Activated B cell treated with CpG ODN at 0.5 μM for 24 hours (primary cell): ENCODE measurements around the gene WNT2B. TPM values are rescaled to one million over a fixed set of nuclear protein-coding genes. Genes with fewer than 3 reads are reported as not detected.

Experiments
- ATAC-seq: fragments of 200-7000 bp; cut with Tn5 transposase; one replicate; pipeline ENCODE4 v1.10.0; 2021; ENCODE audit warnings: low read depth, mild to moderate bottlenecking, moderate library complexity
- CTCF ChIA-PET: fragments of 350-600 bp; sonication (Branson Sonifier 250); formaldehyde crosslinking; loops from one replicate; lab custom pipeline; 2021; ENCODE audit warnings: antibody characterized with exemption; lab: Charles Lee
- POLR2A ChIA-PET: fragments of 350-600 bp; sonication (Branson Sonifier 250); formaldehyde crosslinking; loops from one replicate; lab custom pipeline; 2021; ENCODE audit warnings: antibody characterized with exemption; lab: Charles Lee
- DNase-seq: peaks from one replicate; pipeline ENCODE4 v3.0.0; 2022
- H3K27ac Mint-ChIP-seq: one replicate; pipeline ENCODE4 v1.8.0; 2020; ENCODE audit warnings: mixed read lengths
- H3K27me3 Mint-ChIP-seq: one replicate; pipeline ENCODE4 v1.8.0; 2021; ENCODE audit warnings: mixed read lengths
- H3K36me3 Mint-ChIP-seq: one replicate; pipeline ENCODE4 v1.8.0; 2021; ENCODE audit warnings: low read depth, mixed read lengths
- H3K4me1 Mint-ChIP-seq: one replicate; pipeline ENCODE4 v1.8.0; 2021; ENCODE audit warnings: mixed read lengths
- H3K4me3 Mint-ChIP-seq: one replicate; pipeline ENCODE4 v1.8.0; 2020; ENCODE audit warnings: mild to moderate bottlenecking, mixed read lengths
- H3K9me3 Mint-ChIP-seq: one replicate; pipeline ENCODE4 v1.8.0; 2020; ENCODE audit warnings: mixed read lengths
- intact Hi-C: fragments of 100-400 bp; cut with micrococcal nuclease; formaldehyde crosslinking; loops from one replicate; pipeline ENCODE4 v1.15.1; 2024
- total RNA-seq: library from RNA; stranded (reverse); gene quantifications from 2 replicates; pipeline ENCODE4 v1.2.3, GENCODE V29; 2022
- TF ChIP-seq, protein P1 (sequence below): fragments of 200-600 bp; IDR thresholded peaks from one replicate; pipeline ENCODE4 v1.8.0; 2022; ENCODE audit warnings: antibody characterized with exemption, mild to moderate bottlenecking

The WNT2B gene
- total RNA-seq, 1 donor from 2014 or later = 1.4 TPM

DNA sequence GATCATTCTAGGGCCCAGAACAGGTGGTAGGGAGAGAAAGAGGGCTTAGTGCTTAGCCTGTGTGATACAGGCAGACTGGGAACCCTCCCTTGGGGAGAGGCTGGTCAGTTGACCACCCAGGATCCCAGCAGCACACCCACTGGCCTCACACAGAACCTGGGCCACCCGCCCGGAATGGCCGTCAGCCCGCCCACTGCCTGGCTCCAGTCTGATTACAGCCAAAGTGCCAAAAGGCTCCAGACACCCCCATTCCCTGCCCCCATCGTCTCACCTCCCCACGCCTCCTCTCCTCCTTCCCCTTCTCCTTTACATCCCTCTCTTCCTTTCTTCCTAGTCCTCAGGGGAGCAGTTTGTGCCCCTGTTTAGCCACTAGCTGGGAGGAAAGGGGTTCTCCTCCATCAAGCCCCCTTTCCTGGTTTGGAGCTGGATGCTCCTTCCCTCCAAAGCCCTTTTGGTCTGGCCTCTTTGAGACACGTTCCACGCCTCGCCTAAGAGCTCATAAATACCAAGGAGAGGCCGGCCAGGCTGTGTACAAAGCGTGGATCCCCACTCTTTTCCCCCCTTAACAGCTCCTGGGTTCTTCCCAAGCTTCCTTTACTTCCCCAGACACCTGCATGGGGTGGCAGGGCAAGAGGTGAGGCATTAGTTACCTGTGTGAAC, 4.6 kb upstream of the WNT2B start:
- ChIA-PET POLR2A (interaction anchor here (0.7 kb wide), 1 partner anchor 56 kb away, joined by 12 read pairs; no protein-coding TSS in a partner anchor), CTCF (interaction anchor here (1.1 kb wide), 1 partner anchor 113 kb away, joined by 3 read pairs; no protein-coding TSS in a partner anchor)
- H3K4me1 Mint-ChIP-seq = peaks cover 48% of the 10 kb centered on the region
- DNase-seq (no peak), ATAC-seq (no peak)
- H3K9me3 Mint-ChIP-seq = no peaks in the 10 kb centered on the region
- H3K4me3 Mint-ChIP-seq = no peak overlapping the region
- H3K27ac Mint-ChIP-seq = no peak overlapping the region
- intact Hi-C loops = loop anchor here (10.0 kb wide), 1 partner anchor 171 kb away; the partner anchor contains the start of gene MOV10
- H3K27me3 Mint-ChIP-seq = peaks cover 41% of the 10 kb centered on the region
- no peaks in the 10 kb centered on the region for H3K36me3 Mint-ChIP-seq
- TF ChIP-seq, protein P1, sequence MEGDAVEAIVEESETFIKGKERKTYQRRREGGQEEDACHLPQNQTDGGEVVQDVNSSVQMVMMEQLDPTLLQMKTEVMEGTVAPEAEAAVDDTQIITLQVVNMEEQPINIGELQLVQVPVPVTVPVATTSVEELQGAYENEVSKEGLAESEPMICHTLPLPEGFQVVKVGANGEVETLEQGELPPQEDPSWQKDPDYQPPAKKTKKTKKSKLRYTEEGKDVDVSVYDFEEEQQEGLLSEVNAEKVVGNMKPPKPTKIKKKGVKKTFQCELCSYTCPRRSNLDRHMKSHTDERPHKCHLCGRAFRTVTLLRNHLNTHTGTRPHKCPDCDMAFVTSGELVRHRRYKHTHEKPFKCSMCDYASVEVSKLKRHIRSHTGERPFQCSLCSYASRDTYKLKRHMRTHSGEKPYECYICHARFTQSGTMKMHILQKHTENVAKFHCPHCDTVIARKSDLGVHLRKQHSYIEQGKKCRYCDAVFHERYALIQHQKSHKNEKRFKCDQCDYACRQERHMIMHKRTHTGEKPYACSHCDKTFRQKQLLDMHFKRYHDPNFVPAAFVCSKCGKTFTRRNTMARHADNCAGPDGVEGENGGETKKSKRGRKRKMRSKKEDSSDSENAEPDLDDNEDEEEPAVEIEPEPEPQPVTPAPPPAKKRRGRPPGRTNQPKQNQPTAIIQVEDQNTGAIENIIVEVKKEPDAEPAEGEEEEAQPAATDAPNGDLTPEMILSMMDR = no peak

DNA sequence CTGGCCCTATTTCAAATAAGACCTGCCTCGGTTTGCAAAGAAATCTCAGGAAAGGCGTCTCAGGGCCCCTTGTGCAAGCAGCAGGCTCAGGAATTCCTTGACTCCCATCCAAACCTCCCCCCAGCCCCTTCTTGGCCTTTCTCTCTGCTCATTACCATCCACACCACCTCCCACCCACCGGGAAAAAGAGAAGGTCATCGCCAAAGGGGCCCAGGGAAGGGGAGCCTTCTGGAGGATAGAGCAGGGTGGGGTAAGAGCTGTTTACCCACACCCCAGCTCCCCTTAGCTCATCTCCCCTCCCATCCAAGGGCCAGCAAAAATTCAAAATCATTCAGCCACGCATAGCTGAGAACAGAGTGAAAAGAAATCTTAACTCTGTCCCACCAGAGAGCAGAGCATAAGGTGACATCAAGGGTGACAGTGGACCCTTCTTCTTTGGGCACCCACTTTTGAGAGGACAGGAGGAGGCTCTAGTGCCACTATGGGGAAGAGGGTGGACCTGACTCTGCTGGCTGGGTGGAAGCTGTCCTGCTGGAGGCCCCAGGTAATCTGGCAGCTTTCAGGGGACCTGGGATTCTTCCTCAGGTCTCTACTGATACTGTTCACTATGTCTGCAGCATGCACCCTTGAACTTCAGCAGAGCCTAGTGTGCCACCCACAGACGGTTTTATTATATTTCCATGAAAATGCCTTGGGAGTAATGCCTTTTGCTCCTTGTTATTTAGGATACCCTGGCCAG, 3.9 kb upstream of the WNT2B start:
- intact Hi-C loops = loop anchor here (10.0 kb wide), 1 partner anchor 170 kb away; the partner anchor contains the start of gene MOV10
- Mint-ChIP-seq H3K27ac (no peak overlapping the region), H3K27me3 (peaks cover 34% of the 10 kb centered on the region), H3K4me1 (peaks cover 50% of the 10 kb centered on the region), H3K36me3 (no peaks in the 10 kb centered on the region), H3K4me3 (no peak overlapping the region), H3K9me3 (no peaks in the 10 kb centered on the region)
- POLR2A ChIA-PET = interaction anchor here (0.7 kb wide), 1 partner anchor 57 kb away, joined by 12 read pairs; no protein-coding TSS in a partner anchor
- no peak for DNase-seq
- CTCF ChIA-PET = interaction anchor here (1.1 kb wide), 1 partner anchor 114 kb away, joined by 3 read pairs; no protein-coding TSS in a partner anchor
- ATAC-seq = no peak
- TF ChIP-seq, protein P1 = no peak

DNA sequence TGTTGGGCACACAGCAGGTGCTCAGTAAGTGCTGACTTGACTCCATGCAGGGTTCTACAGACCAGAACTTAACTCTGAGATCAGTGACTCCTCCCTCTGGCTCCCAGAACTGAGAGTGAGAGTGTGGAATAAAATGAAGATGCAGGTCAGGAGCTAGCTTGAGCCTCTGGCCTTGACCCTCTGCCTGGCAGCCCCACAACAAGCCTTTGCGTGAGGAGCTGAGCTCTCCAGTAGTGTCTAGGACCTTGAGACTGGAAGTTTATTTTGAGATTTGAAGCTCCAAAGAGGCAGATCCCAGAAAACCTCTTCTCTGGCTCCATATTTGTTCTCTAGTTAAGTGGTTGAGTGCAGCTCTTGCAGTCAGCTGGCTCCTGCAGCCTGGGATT, 3.4 kb upstream of the WNT2B start:
- ChIA-PET POLR2A (no interaction called here), CTCF (interaction anchor here (1.1 kb wide), 1 partner anchor 114 kb away, joined by 3 read pairs; no protein-coding TSS in a partner anchor)
- Mint-ChIP-seq H3K27me3 (peaks cover 31% of the 10 kb centered on the region), H3K27ac (no peak overlapping the region), H3K4me3 (no peak overlapping the region), H3K36me3 (no peaks in the 10 kb centered on the region), H3K4me1 (peaks cover 50% of the 10 kb centered on the region), H3K9me3 (no peaks in the 10 kb centered on the region)
- TF ChIP-seq, protein P1 = no peak
- intact Hi-C loops = loop anchor here (10.0 kb wide), 1 partner anchor 169 kb away; the partner anchor contains the start of gene MOV10
- DNase-seq = no peak
- ATAC-seq = no peak

DNA sequence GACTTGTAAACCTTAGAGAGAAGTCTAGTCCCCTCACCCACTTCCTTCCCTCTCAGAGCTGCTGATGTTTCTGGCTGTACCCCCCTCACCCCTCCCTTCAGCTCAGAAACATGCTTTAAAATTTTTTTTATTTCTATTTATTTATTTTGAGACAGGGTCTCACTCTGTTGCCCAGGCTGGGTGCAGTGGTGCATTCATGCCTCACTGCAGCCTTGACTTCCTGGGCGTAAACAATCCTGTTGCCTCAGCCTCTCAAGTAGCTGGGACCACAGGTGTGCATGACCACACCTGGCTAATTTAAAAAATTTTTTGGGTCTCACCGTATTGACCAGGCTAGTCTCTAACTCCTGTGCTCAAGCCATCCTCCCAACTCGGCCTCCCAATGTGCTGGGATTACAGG, 2.9 kb upstream of the WNT2B start:
- TF ChIP-seq, protein P1 = no peak
- no peak overlapping the region for H3K4me3 Mint-ChIP-seq
- no peaks in the 10 kb centered on the region for H3K36me3 Mint-ChIP-seq
- H3K27ac Mint-ChIP-seq = no peak overlapping the region
- H3K4me1 Mint-ChIP-seq = peaks cover 50% of the 10 kb centered on the region
- ChIA-PET POLR2A (no interaction called here), CTCF (no interaction called here)
- peaks cover 30% of the 10 kb centered on the region for H3K27me3 Mint-ChIP-seq
- intact Hi-C loops = loop anchor here (10.0 kb wide), 1 partner anchor 169 kb away; the partner anchor contains the start of gene MOV10
- ATAC-seq (no peak), DNase-seq (no peak)
- no peaks in the 10 kb centered on the region for H3K9me3 Mint-ChIP-seq

DNA sequence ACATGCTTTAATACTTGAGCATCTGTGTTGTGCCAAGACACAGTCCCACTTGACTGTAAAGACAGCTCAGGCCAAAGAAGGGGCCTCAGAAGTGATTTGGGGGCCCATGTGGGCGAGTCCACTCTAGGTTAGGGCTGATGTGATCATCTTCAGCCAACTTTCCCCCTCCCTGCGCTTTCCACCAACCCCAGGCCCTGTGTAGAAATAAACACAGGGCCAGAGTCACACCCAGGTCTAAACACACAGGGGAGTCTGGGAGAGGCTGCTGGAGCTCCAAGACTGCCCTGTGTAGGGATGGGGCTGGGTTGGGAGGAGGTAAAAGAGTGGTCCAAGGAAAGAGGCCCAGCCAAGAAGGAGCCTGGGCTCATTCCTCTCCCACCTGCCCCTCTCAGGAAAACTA, 2.5 kb upstream of the WNT2B start:
- peaks cover 27% of the 10 kb centered on the region for H3K27me3 Mint-ChIP-seq

More for the DNA sequence above, 2.5 kb upstream of the WNT2B start:
- ChIA-PET CTCF (no interaction called here), POLR2A (no interaction called here)
- DNase-seq = no peak
- H3K4me1 Mint-ChIP-seq = peaks cover 50% of the 10 kb centered on the region
- no peaks in the 10 kb centered on the region for H3K9me3 Mint-ChIP-seq
- intact Hi-C loops = loop anchor here (10.0 kb wide), 1 partner anchor 168 kb away; the partner anchor contains the start of gene MOV10
- ATAC-seq = no peak
- H3K4me3 Mint-ChIP-seq = peak overlapping the region; percentile 11
- no peaks in the 10 kb centered on the region for H3K36me3 Mint-ChIP-seq
- H3K27ac Mint-ChIP-seq = no peak overlapping the region
- TF ChIP-seq, protein P1 = no peak
